Thoracic aorta (tissue), 2 donors: ENCODE data around the gene IGSF9B. TPM values are rescaled to one million over a fixed set of nuclear protein-coding genes. Genes with fewer than 3 reads are reported as not detected.

Experiments used
- ATAC-seq: fragments of 150-250 bp; one replicate; pipeline ENCODE4 v1.8.0; 2017; ENCODE audit warnings: low read depth; ENCODE audit not compliant: insufficient number of reproducible peaks, low FRiP score
- DNase-seq: peaks from one replicate; pipeline ENCODE4 v3.0.0-alpha.2; 2020; ENCODE audit warnings: low spot score
- H3K27ac ChIP-seq, 2 donors: fragments of 200-600 bp; sonication (generic); 1 replicate in 1 of 2; 2 replicates in 1 of 2; pipeline ENCODE4 v1.5.1; 2016; ENCODE audit warnings: mild to moderate bottlenecking in 2 of 2, moderate library complexity in 2 of 2
- H3K27me3 ChIP-seq: fragments of 200-600 bp; sonication (generic); replicated peaks from 2 replicates; pipeline ENCODE4 v1.6.0; 2016; ENCODE audit warnings: mild to moderate bottlenecking; ENCODE audit not compliant: insufficient read depth
- H3K36me3 ChIP-seq: fragments of 200-600 bp; sonication (generic); one replicate; pipeline ENCODE4 v1.5.1; 2016
- H3K4me1 ChIP-seq, 2 donors: fragments of 200-600 bp; sonication (generic); 1 replicate in 1 of 2; 2 replicates in 1 of 2; pipeline versions ENCODE4 v1.5.1 to v1.6.0; 2016; ENCODE audit warnings: low read depth in 2 of 2, mild to moderate bottlenecking in 1 of 2; ENCODE audit not compliant: control insufficient read depth in 1 of 2
- H3K4me3 ChIP-seq: fragments of 200-600 bp; sonication (generic); 2 replicates; pipeline ENCODE4 v1.5.1; 2016; ENCODE audit warnings: mild to moderate bottlenecking
- H3K9me3 ChIP-seq: fragments of 200-600 bp; sonication (generic); 2 replicates; pipeline ENCODE4 v1.5.1; 2016
- CTCF ChIP-seq: fragments of 200-600 bp; sonication (generic); IDR thresholded peaks from one replicate; pipeline ENCODE4 v1.5.1; 2019; ENCODE audit warnings: antibody characterized with exemption
- total RNA-seq, 2 donors: library from RNA; depleted of rRNA; stranded (reverse); fragments of >200 nt; gene quantifications; one replicate each; pipeline versions ENCODE4 v1.1.0 to v1.2.3, GENCODE V29; 2016

IGSF9B gene
- total RNA-seq, 2 donors from 2014 or later = 67.1 to 77.2 TPM

GRCh38 chr11:134001596-134001995, 44.8 kb upstream of the IGSF9B start:
- DNase-seq (no peak), ATAC-seq (no peak)
- Histone ChIP-seq H3K9me3 (no peaks in the 10 kb centered on the region), H3K27ac (no peak overlapping the region), H3K4me3 (no peak overlapping the region), H3K4me1 (peaks cover 0 to 10% of the 10 kb centered on the region in 2 donors), H3K36me3 (no peaks in the 10 kb centered on the region), H3K27me3 (no peaks in the 10 kb centered on the region)
- no peak for TF ChIP-seq CTCF

GRCh38 chr11:134001088-134001487, 44.3 kb upstream of the IGSF9B start:
- TF ChIP-seq CTCF = no peak
- Histone ChIP-seq H3K4me3 (no peak overlapping the region), H3K27ac (no peak overlapping the region), H3K9me3 (no peaks in the 10 kb centered on the region), H3K4me1 (peaks cover 0 to 10% of the 10 kb centered on the region in 2 donors), H3K36me3 (no peaks in the 10 kb centered on the region), H3K27me3 (no peaks in the 10 kb centered on the region)
- DNase-seq = no peak
- ATAC-seq = no peak

- DNase-seq (no peak), ATAC-seq (no peak)
- H3K27ac ChIP-seq = no peak overlapping the region
- peaks cover 0 to 6% of the 10 kb centered on the region in 2 donors for H3K4me1 ChIP-seq
- no peak overlapping the region for H3K4me3 ChIP-seq
- H3K27me3 ChIP-seq = no peaks in the 10 kb centered on the region
- no peaks in the 10 kb centered on the region for H3K9me3 ChIP-seq
- TF ChIP-seq CTCF = no peak
- H3K36me3 ChIP-seq = no peaks in the 10 kb centered on the region
These were observed 42.6 kb upstream of the IGSF9B start for GRCh38 chr11:133999355-133999754.

- no peak for TF ChIP-seq CTCF
- H3K27ac ChIP-seq = no peak overlapping the region
These were observed 40.8 kb upstream of the IGSF9B start for GRCh38 chr11:133997554-133997953.

GRCh38 chr11:133996671-133997070, 39.9 kb upstream of the IGSF9B start:
- ATAC-seq (no peak), DNase-seq (no peak)
- no peak overlapping the region for H3K27ac ChIP-seq
- no peaks in the 10 kb centered on the region for H3K9me3 ChIP-seq
- H3K4me1 ChIP-seq = no peaks in the 10 kb centered on the region
- H3K27me3 ChIP-seq = no peaks in the 10 kb centered on the region
- no peaks in the 10 kb centered on the region for H3K36me3 ChIP-seq
- no peak overlapping the region for H3K4me3 ChIP-seq
- no peak for TF ChIP-seq CTCF

More at GRCh38 chr11:133997554-133997953, 40.8 kb upstream of the IGSF9B start:
- no peak for ATAC-seq
- H3K36me3 ChIP-seq = no peaks in the 10 kb centered on the region
- H3K27me3 ChIP-seq = no peaks in the 10 kb centered on the region
- DNase-seq = no peak
- H3K4me1 ChIP-seq = no peaks in the 10 kb centered on the region
- H3K4me3 ChIP-seq = no peak overlapping the region
- no peaks in the 10 kb centered on the region for H3K9me3 ChIP-seq
